Mucosa of gallbladder (tissue), 1 donor: ENCODE data around the gene ABHD12. TPM values are rescaled to one million over a fixed set of nuclear protein-coding genes. Genes with fewer than 3 reads are reported as not detected.

Experiments
- DNase-seq: peaks from one replicate; pipeline ENCODE4 v3.0.0-alpha.2; 2020; ENCODE audit warnings: low spot score
- total RNA-seq: library from RNA; stranded (reverse); gene quantifications from one replicate; pipeline ENCODE4 v1.2.1, GENCODE V29; 2021
- donor health status: DM: no; HTN: no; CAD: no.

Gene ABHD12
- total RNA-seq, 1 donor from 2014 or later: 81.1 TPM

GRCh38 chr20:25291432-25292133, 99.1 kb downstream of the ABHD12 start:
- no peak for DNase-seq

DNA sequence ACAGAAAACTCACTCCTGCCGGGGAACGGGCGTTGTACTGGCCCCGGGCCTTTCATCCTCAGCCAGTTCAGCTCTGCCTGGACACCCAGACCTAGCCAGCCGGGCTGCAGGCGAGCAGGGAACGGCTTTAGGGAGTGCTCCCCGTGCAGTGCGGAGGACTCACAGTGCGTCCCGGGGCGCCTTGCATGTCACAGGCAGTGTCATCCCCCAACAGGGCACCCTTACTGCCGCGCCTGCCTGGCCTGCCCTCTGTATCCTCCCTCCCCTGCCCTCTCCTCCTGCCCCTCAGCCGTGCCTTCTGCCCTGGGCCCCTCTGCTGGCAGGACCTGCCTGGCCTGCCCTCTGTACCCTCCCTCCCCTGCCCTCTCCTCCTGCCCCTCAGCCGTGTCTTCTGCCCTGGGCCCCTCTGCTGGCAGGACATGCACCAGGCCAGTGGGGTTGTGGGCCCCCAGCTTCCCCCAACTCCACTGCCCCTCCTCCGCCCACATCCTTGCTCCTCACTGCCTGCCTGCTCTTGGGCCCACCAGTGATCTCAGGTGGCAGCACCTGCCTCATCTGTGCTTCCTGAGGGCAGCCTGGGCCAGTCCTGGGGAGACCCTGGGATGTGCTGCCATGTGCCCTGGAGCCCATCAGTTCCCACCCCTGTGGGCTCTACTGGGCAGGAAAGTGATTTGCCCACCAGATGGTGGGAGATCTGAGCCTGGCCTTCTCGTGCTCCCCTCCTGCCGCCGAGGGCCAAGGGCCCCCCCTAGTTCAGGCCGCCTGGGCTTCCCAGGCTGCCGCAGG, 99.8 kb downstream of the ABHD12 start:
- DNase-seq: no peak

GRCh38 chr20:25289886-25290597, 100.6 kb downstream of the ABHD12 start:
- no peak for DNase-seq

GRCh38 chr20:25288291-25289181, 102.1 kb downstream of the ABHD12 start:
- no peak for DNase-seq

DNA sequence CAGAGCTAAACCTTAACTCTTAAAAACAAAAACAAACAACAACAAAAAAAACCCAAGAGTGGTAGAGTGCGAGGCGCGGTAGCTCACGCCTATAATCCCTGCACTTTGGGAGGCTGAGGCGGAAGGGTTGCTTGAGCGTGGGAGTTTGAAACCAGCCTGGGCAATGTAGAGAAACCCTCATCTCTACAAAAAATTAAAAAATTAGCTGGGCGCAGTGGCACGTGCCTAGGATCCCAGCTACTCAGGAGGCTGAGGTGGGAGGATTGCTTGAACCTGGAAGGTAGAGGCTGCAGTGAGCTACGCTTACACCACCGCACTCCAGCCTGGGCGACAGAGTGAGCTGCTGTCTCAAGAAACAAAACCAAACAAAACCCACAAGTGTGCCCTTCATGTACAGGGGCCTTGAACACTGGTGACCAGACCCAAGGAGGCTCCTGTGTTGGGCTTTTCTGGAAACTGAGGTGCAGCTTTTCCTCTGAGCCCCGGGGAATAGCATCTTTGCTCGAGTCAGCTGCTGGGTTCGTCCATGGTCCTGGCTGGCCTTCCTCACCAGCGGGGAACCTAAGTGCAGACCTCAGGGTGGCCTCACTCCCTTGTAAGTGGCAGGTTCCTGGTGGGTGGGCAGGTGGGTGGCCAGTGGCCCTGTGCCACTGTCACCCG, 102.9 kb downstream of the ABHD12 start:
- DNase-seq: no peak

- no peak for DNase-seq
Measured at GRCh38 chr20:25286917-25287316, 103.7 kb downstream of the ABHD12 start.

GRCh38 chr20:25285856-25286798, 104.5 kb downstream of the ABHD12 start:
- no peak for DNase-seq

GRCh38 chr20:25285091-25285647, 105.5 kb downstream of the ABHD12 start:
- no peak for DNase-seq

DNA sequence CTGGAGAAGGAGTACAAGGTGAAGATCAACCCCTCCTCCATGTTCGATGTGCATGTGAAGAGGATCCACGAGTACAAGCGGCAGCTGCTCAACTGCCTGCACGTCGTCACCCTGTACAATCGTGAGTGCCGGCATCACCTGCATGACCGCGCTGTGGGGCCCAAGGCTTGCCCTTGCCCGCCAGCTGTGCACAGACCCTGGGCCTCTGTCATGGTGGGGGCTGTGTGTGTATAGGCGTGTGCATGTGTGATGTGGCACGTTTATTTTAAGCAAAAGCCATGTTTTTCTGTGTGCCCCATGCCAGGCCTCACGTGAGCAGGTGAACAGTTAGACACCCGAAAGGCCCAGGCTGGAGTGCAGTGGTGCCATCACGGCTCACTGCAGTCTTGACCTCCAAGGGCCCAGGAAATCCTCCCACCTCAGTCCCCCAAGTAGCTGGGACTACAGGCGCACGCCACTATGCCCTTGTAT, 106.5 kb downstream of the ABHD12 start:
- DNase-seq: no peak

- DNase-seq: no peak
Measured at GRCh38 chr20:25283221-25283951, 107.2 kb downstream of the ABHD12 start.

DNA sequence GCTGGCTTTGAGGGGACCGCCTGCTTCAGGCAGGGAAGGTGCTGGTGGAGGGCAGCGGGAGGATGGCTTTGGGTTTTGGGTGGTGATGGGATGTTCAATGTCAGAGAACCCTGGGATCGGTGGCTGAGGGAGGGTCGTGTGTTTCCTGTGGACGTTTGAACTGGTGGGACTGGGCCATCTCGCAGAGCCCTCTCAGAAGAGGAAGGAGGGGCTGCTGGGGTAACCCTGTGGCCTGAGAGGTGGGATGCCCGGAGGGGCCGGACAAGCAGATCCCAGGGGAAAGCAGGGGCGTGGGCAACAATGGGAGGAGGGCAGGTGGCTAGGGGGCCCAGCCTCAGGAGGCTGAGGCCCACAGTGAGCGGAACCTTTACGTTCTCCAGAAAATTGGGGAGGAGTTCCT, 107.8 kb downstream of the ABHD12 start:
- DNase-seq: no peak

DNA sequence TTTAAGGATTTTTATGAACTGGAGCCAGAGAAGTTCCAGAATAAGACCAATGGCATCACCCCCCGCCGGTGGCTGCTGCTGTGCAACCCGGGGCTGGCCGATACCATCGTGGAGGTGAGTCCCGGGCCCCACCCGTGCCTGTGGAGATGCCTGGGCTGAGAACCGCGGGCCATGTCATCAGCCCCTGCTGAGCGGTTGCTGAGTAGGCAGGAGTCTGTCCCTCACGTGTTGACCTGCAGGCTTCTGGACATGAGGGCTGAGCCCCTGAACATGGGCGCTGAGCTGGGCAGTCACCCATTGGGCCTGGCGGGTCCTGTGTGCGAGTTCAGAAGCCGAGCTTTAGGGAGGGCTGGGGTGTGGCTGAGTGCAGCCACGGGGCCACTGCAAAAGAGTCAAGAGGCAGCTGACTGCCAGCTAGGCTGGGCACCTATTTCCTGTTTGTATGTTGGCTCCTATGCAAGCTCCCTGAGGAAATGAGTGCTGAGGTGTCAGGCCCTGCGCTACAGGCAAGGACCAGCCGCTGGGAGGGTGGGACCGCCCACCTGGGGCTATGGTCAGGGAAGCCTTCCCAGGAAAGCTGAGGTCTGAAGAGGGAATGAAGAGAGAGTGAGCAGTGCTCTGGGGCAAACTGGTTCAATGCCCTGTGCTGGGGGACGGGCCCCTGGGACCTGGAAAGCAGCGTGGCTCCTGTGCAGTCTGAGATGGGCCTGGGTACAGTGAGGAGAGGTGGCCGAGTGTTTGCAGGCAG, 108.4 kb downstream of the ABHD12 start:
- no peak for DNase-seq

DNA sequence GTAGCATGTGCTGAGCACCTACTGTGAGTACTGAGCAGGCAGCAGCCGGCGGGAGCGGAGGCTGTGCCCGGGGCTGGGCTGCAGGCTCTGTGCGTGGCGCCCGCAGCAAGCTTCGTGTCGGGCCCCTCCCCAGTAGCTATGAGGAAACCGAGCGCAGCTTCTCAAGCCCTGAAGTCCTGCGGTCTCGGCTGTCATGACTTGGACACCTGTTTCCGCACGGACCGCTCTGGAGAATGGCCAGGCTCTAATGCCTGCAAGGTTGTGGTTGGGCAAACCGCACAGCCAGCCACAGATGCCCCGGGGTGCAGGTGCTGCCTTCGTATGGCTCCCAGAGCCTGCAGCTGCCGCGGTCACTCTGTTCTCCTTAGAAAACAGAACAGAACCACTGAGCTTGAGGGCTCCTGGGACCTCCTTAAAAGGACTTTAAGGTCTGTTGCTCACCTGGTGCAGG, 109.1 kb downstream of the ABHD12 start:
- DNase-seq: no peak

DNA sequence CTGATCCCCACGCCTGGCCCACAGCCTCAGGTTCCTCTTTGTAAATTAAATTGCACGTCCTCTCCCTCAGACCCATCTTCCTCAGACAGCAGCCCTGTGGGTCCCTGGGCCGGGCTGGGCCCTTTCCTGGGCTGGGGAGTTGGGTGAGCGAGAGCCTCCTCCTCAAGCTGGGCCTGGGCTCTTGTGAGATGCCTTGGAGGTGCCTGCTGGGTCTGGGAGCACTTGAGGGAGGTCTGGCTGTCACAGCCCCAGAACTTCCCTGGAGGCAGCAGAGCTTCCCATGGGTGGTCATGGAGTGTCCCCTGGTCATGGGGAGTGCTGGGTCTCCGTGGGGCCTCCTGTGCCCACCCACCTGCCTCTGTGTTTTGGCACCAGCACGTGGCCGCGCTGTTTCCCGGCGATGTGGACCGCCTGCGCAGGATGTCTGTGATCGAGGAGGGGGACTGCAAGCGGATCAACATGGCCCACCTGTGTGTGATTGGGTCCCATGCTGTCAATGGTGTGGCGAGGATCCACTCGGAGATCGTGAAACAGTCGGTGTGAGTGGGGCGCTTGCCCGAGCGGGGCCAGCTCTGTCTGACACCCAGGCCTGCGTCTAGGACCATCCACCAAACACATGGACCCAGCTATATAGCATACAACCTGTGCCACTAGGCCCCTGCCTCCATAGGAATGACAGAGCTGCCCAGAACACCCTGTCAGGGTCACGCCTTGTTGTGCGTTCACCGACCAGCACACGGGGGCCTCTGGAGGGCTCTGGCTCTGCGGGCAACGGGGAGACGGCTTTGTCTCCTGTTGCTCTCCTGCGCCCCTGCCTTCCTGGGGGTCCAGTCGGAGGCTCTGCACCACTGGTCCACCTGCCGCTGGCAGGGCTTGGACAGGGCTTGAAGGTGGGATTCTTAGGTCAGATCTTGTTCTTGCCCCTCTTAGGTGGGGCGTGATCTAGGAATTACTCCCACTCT, 109.8 kb downstream of the ABHD12 start:
- no peak for DNase-seq

DNA sequence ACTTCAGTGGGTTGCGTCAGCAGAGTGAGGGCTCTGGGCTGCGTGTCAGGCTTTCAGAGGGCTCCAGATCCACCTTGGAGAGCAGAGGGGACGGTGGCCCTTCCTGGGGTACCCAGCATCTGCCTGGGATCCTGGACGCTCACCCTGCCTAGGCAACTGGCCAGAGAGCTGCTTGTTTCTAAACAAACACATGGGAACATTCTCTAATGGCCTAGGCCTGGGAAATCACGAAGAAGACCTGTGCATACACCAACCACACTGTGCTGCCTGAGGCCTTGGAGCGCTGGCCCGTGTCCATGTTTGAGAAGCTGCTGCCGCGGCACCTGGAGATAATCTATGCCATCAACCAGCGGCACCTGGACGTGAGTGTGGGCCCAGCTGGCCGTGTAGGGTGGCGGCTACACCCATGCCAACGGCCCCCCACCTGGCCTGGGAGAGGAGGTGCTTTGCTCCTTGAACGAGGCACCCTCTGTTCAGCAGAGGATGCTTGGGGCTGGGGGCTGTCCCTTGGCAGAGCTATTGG, 110.5 kb downstream of the ABHD12 start:
- DNase-seq: no peak

- DNase-seq: no peak
Measured at GRCh38 chr20:25279403-25279802, 111.2 kb downstream of the ABHD12 start.
